IMR-90 (cell line): ENCODE measurements around the gene UBTD1. TPM values are rescaled to one million over a fixed set of nuclear protein-coding genes. Genes with fewer than 3 reads are reported as not detected.

Experiments
- ATAC-seq: fragments of 200-7000 bp; cut with Tn5 transposase; 2 replicates; pipeline ENCODE4 v1.9.1; 2020; ENCODE audit warnings: low read depth, mild to moderate bottlenecking, moderate library complexity
- BruUV-seq: library from RNA; stranded (reverse); fragments of 400-500 nt; replicated peaks from 2 replicates; lab custom pipeline; 2021; lab: Mats Ljungman, UMichigan
- CTCF ChIA-PET: fragments of 300-600 bp; formaldehyde crosslinking; extraction: SDS; loops from one replicate; lab custom pipeline; 2021; ENCODE audit warnings: antibody characterized with exemption; lab: Yijun Ruan, JAX
- POLR2A ChIA-PET: fragments of 300-600 bp; sonication (Branson Sonifier 250); formaldehyde crosslinking; loops from one replicate; lab custom pipeline; 2022; ENCODE audit warnings: antibody characterized with exemption; ENCODE audit not compliant: unreplicated experiment; lab: Charles Lee
- DNase-seq: peaks from one replicate; pipeline ENCODE4 v3.0.0; 2013
- H2AFZ ChIP-seq: replicated peaks from 2 replicates; pipeline ENCODE3; 2013; ENCODE audit warnings: low read length, mild to moderate bottlenecking; ENCODE audit not compliant: poor library complexity
- H2AK5ac ChIP-seq: 2 replicates; pipeline ENCODE4 v1.6.1; 2013; ENCODE audit warnings: low read depth, low read length, inconsistent platforms
- H2AK9ac ChIP-seq: replicated peaks from 2 replicates; pipeline ENCODE3; 2013; ENCODE audit warnings: mild to moderate bottlenecking, low read depth, low read length, moderate library complexity; ENCODE audit not compliant: poor library complexity
- H2BK120ac ChIP-seq: 2 replicates; pipeline ENCODE4 v1.6.1; 2013; ENCODE audit warnings: low read depth, low read length, inconsistent platforms
- H2BK15ac ChIP-seq: 3 replicates; pipeline ENCODE4 v1.6.1; 2013; ENCODE audit warnings: low read depth, low read length, inconsistent platforms
- H2BK20ac ChIP-seq: 2 replicates; pipeline ENCODE4 v1.6.1; 2013; ENCODE audit warnings: low read depth, mild to moderate bottlenecking, inconsistent platforms, low read length, moderate library complexity
- H2BK5ac ChIP-seq: 2 replicates; pipeline ENCODE4 v1.6.1; 2013; ENCODE audit warnings: mild to moderate bottlenecking, low read depth, low read length, inconsistent platforms; ENCODE audit not compliant: poor library complexity, severe bottlenecking
- H3K14ac ChIP-seq: replicated peaks from 2 replicates; pipeline ENCODE4 v1.6.1; 2013; ENCODE audit warnings: low read depth, low read length, inconsistent platforms
- H3K18ac ChIP-seq: 2 replicates; pipeline ENCODE4 v1.6.1; 2013; ENCODE audit warnings: low read depth, low read length, control low read depth
- H3K23ac ChIP-seq: 2 replicates; pipeline ENCODE4 v1.6.1; 2013; ENCODE audit warnings: low read depth, low read length, inconsistent platforms
- H3K27ac ChIP-seq: 2 replicates; pipeline ENCODE4 v1.5.1; 2013; ENCODE audit warnings: mild to moderate bottlenecking, control low read depth, low read length; ENCODE audit not compliant: insufficient read depth
- H3K27me3 ChIP-seq: 2 replicates; pipeline ENCODE4 v1.6.1; 2013; ENCODE audit warnings: low read length; ENCODE audit not compliant: control insufficient read depth, insufficient read depth
- H3K36me3 ChIP-seq: 2 replicates; pipeline ENCODE4 v1.6.1; 2013; ENCODE audit warnings: low read length, mixed read lengths; ENCODE audit not compliant: control insufficient read depth, insufficient read depth
- H3K4ac ChIP-seq: 2 replicates; pipeline ENCODE4 v1.6.1; 2013; ENCODE audit warnings: low read depth, low read length, inconsistent platforms
- H3K4me1 ChIP-seq: 2 replicates; pipeline ENCODE4 v1.6.1; 2013; ENCODE audit warnings: low read length, mixed read lengths; ENCODE audit not compliant: control insufficient read depth, insufficient read depth
- H3K4me2 ChIP-seq: 2 replicates; pipeline ENCODE4 v1.6.1; 2013; ENCODE audit warnings: low read depth, mild to moderate bottlenecking, control low read depth, low read length, moderate library complexity
- H3K4me3 ChIP-seq: 2 replicates; pipeline ENCODE4 v1.5.1; 2013; ENCODE audit warnings: low read depth, mild to moderate bottlenecking, control low read depth, low read length, moderate library complexity; ENCODE audit not compliant: insufficient read depth
- H3K56ac ChIP-seq: 2 replicates; pipeline ENCODE4 v1.6.1; 2013; ENCODE audit warnings: low read length, inconsistent platforms; ENCODE audit not compliant: insufficient read depth; ENCODE audit errors: extremely low read depth
- H3K79me1 ChIP-seq, 2 experiments: 2 replicates each; pipeline ENCODE4 v1.6.1; 2013; ENCODE audit warnings: low read length in 2 of 2, inconsistent platforms in 1 of 2, low read depth in 1 of 2
- H3K9ac ChIP-seq: 2 replicates; pipeline ENCODE4 v1.6.1; 2013; ENCODE audit warnings: low read depth, low read length, control low read depth
- H3K9me1 ChIP-seq: 2 replicates; pipeline ENCODE4 v1.6.1; 2013; ENCODE audit warnings: low read length, inconsistent platforms; ENCODE audit not compliant: insufficient read depth
- H3K9me3 ChIP-seq: 2 replicates; pipeline ENCODE4 v1.6.1; 2013; ENCODE audit warnings: low read length; ENCODE audit not compliant: control insufficient read depth, insufficient read depth
- H4K20me1 ChIP-seq: 2 replicates; pipeline ENCODE4 v1.6.1; 2013; ENCODE audit warnings: low read length, inconsistent platforms; ENCODE audit not compliant: insufficient read depth
- H4K5ac ChIP-seq: 2 replicates; pipeline ENCODE4 v1.6.1; 2013; ENCODE audit warnings: mild to moderate bottlenecking, low read depth, low read length, control low read depth
- H4K8ac ChIP-seq, 2 experiments: 2 replicates each; pipeline ENCODE4 v1.6.1; 2013; ENCODE audit warnings: low read depth in 2 of 2, low read length in 2 of 2, control low read depth in 1 of 2, inconsistent platforms in 1 of 2
- H4K91ac ChIP-seq: 2 replicates; pipeline ENCODE4 v1.6.1; 2013; ENCODE audit warnings: low read depth, low read length, inconsistent platforms; ENCODE audit not compliant: insufficient read depth
- BHLHE40 ChIP-seq: fragments of 150-350 bp; IDR thresholded peaks from 2 replicates; pipeline ENCODE4 v1.6.1; 2016; ENCODE audit warnings: mild to moderate bottlenecking, low read depth, low read length
- CEBPB ChIP-seq: IDR thresholded peaks from 2 replicates; pipeline ENCODE4 v1.6.1; 2012; ENCODE audit warnings: low read depth, low read length, improper control_type of control experiment
- CHD1 ChIP-seq: IDR thresholded peaks from 2 replicates; pipeline ENCODE4 v1.6.1; 2012; ENCODE audit warnings: low read depth, low read length, improper control_type of control experiment
- CTCF ChIP-seq: conservative IDR thresholded peaks from 2 replicates; pipeline ENCODE4 v1.5.1; 2012; ENCODE audit warnings: mild to moderate bottlenecking, low read depth, low read length, improper control_type of control experiment
- ELK1 ChIP-seq: fragments of 150-350 bp; IDR thresholded peaks from 2 replicates; pipeline ENCODE4 v1.6.1; 2016; ENCODE audit warnings: low read depth, mild to moderate bottlenecking, low read length, moderate library complexity, borderline replicate concordance
- FOS ChIP-seq: fragments of 150-350 bp; IDR thresholded peaks from 2 replicates; pipeline ENCODE4 v1.6.1; 2016; ENCODE audit warnings: low read depth, low read length
- MAFK ChIP-seq: IDR thresholded peaks from 2 replicates; pipeline ENCODE4 v1.6.1; 2012; ENCODE audit warnings: low read depth, low read length, improper control_type of control experiment
- MAZ ChIP-seq: IDR thresholded peaks from 2 replicates; pipeline ENCODE4 v1.6.1; 2012; ENCODE audit warnings: low read depth, mild to moderate bottlenecking, low read length, improper control_type of control experiment, moderate library complexity, borderline replicate concordance
- MXI1 ChIP-seq: IDR thresholded peaks from 2 replicates; pipeline ENCODE4 v1.6.1; 2012; ENCODE audit warnings: low read depth, mild to moderate bottlenecking, low read length, moderate library complexity, borderline replicate concordance
- NFE2L2 ChIP-seq: fragments of 150-350 bp; IDR thresholded peaks from 2 replicates; pipeline ENCODE4 v1.6.1; 2016; ENCODE audit warnings: low read depth, mild to moderate bottlenecking, low read length
- POLR2A ChIP-seq: IDR thresholded peaks from 2 replicates; pipeline ENCODE4 v1.6.1; 2012; ENCODE audit warnings: mild to moderate bottlenecking, low read depth, low read length
- RFX5 ChIP-seq: IDR thresholded peaks from 2 replicates; pipeline ENCODE4 v1.8.0; 2012; ENCODE audit warnings: low read depth, mild to moderate bottlenecking, low read length, moderate library complexity
- SMC3 ChIP-seq: fragments of 150-350 bp; IDR thresholded peaks from 2 replicates; pipeline ENCODE4 v1.6.1; 2016; ENCODE audit warnings: low read depth, mild to moderate bottlenecking, antibody characterized with exemption, low read length, moderate library complexity
- USF2 ChIP-seq: fragments of 150-350 bp; IDR thresholded peaks from 2 replicates; pipeline ENCODE4 v1.6.1; 2017; ENCODE audit warnings: mild to moderate bottlenecking, antibody characterized with exemption, low read length, low read depth
- whole genome bisulfite sequencing, 2 experiments: methylation state at CpG; one replicate each; pipeline versions ENCODE4 v1.1.5 to v1.1.7; 2013; ENCODE audit warnings: missing lambda C conversion rate in 2 of 2; ENCODE audit not compliant: insufficient read length in 1 of 2; ENCODE audit errors: extremely low coverage in 2 of 2; 5-methylcytosine and 5-hydroxymethylcytosine counted together
- dilution Hi-C: fragments of 300-500 bp; cut with HindIII; formaldehyde crosslinking; loops from one replicate; pipeline ENCODE4 v1.14.3; 2018; ENCODE audit warnings: low sequenced_read_pairs; ENCODE audit not compliant: unreplicated experiment
- in situ Hi-C: fragments of 300-500 bp; cut with MboI; formaldehyde crosslinking; loops from 3 replicates; pipeline ENCODE4 v1.14.3; 2019; ENCODE audit warnings: low sequenced_read_pairs, inconsistent platforms, mixed read lengths
- intact Hi-C: fragments of 100-400 bp; cut with micrococcal nuclease; formaldehyde crosslinking; loops from 2 replicates; pipeline ENCODE4 v1.10.0; 2022
- polyA plus RNA-seq, 3 experiments: library from polyadenylated mRNA; depleted of rRNA; stranded (reverse); fragments of >200 nt; gene quantifications; 2 replicates each; pipeline ENCODE4 v1.2.3, GENCODE V29; 2012; ENCODE audit warnings: low replicate concordance in 1 of 3
- total RNA-seq: library from RNA; depleted of rRNA; stranded (reverse); fragments of >200 nt; gene quantifications from 2 replicates; pipeline ENCODE4 v1.2.3, GENCODE V29; 2012

The UBTD1 gene
- total and polyA plus RNA-seq, 2 of the 4 experiments (the other 2 are of a cell fraction), result 21.9 to 44.9 TPM

- Histone ChIP-seq H4K20me1 (peaks cover 24% of the 10 kb centered on the region), H2AFZ (no peak overlapping the region), H3K14ac (no peak overlapping the region), H3K36me3 (peaks cover 85% of the 10 kb centered on the region), H2BK120ac (no peak overlapping the region), H4K91ac (no peak overlapping the region), H3K79me1 (peaks cover 40 to 68% of the 10 kb centered on the region in 2 experiments), H3K4me2 (no peak overlapping the region), H2AK9ac (no peak overlapping the region), H3K56ac (no peak overlapping the region), H3K9me3 (no peaks in the 10 kb centered on the region), H3K23ac (no peak overlapping the region), H3K27me3 (no peaks in the 10 kb centered on the region), H2AK5ac (no peak overlapping the region), H2BK5ac (no peak overlapping the region), H3K4ac (no peak overlapping the region), H2BK15ac (no peak overlapping the region), H4K5ac (no peak overlapping the region), H3K9me1 (peaks cover 8% of the 10 kb centered on the region; the same call in 1 of the 2 replicates), H3K18ac (no peak overlapping the region), H3K27ac (no peak overlapping the region), H3K9ac (no peak overlapping the region), H3K4me3 (no peak overlapping the region), H3K4me1 (peaks cover 1% of the 10 kb centered on the region; the same call in 1 of the 2 replicates), H2BK20ac (no peak overlapping the region), H4K8ac (no peak overlapping the region)
- dilution Hi-C loops (no loop called here), in situ Hi-C loops (no loop called here), intact Hi-C loops (no loop called here)
- TF ChIP-seq USF2, result no peak
- no peak for TF ChIP-seq CEBPB
- TF ChIP-seq FOS, result no peak
- TF ChIP-seq MAZ, result no peak
- TF ChIP-seq CTCF, result no peak
- no peak for TF ChIP-seq BHLHE40
- no peak for TF ChIP-seq RFX5
- TF ChIP-seq POLR2A, result no peak
- no peak for TF ChIP-seq MAFK
- TF ChIP-seq ELK1, result no peak
- no peak for TF ChIP-seq SMC3
- TF ChIP-seq CHD1, result no peak
- no peak for TF ChIP-seq NFE2L2
- TF ChIP-seq MXI1, result no peak
- ChIA-PET CTCF (no interaction called here), POLR2A (no interaction called here)
- no peak for ATAC-seq
- BruUV-seq, result no TSS peak
- no peak for DNase-seq
- WGBS, 2 experiments, result no CpG with 5 or more reads among the region's 3 CpGs
Measured at GRCh38 chr10:97456686-97457065, 42.0 kb upstream of the UBTD1 start.
